DND-41 (cell line): ENCODE measurements around the gene PRKAR1B.

ENCODE experiments used
- EZH2 ChIP-seq: IDR thresholded peaks from 3 replicates; pipeline ENCODE4 v1.6.1; 2012; ENCODE audit warnings: borderline replicate concordance, low read depth, mild to moderate bottlenecking, moderate library complexity, low read length, inconsistent platforms; ENCODE audit not compliant: severe bottlenecking
- TF ChIP-seq, protein P1 (sequence below): IDR thresholded peaks from 2 replicates; pipeline ENCODE4 v1.5.1; 2012; ENCODE audit warnings: borderline replicate concordance, low read length, moderate library complexity, mild to moderate bottlenecking; ENCODE audit not compliant: poor library complexity, severe bottlenecking; ENCODE audit errors: extremely low read depth

DNA sequence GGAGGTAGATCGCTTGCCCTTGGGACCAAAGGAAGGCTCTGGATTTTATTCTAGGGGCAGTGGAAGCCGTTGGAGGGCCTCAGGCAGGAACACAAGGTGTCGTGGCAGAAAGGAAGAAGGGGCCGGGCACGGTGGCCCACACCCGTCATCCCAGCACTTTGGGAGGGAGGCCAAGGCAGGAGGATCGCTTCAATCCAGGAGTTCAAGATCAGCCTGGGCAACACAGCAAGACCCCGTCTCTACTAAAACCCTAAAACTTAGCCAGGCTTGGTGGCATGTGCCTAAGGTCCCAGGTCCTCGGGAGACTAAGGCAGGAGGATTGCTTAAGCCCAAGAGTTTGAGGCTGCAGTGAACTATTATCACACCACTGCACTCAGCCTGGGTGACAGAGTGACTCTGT lies 202.3 kb downstream of the PRKAR1B start:
- TF ChIP-seq, protein P1, sequence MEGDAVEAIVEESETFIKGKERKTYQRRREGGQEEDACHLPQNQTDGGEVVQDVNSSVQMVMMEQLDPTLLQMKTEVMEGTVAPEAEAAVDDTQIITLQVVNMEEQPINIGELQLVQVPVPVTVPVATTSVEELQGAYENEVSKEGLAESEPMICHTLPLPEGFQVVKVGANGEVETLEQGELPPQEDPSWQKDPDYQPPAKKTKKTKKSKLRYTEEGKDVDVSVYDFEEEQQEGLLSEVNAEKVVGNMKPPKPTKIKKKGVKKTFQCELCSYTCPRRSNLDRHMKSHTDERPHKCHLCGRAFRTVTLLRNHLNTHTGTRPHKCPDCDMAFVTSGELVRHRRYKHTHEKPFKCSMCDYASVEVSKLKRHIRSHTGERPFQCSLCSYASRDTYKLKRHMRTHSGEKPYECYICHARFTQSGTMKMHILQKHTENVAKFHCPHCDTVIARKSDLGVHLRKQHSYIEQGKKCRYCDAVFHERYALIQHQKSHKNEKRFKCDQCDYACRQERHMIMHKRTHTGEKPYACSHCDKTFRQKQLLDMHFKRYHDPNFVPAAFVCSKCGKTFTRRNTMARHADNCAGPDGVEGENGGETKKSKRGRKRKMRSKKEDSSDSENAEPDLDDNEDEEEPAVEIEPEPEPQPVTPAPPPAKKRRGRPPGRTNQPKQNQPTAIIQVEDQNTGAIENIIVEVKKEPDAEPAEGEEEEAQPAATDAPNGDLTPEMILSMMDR: no peak
- no peak for TF ChIP-seq EZH2
